Measurements from ENCODE around the gene MMP24.
"Not testable (repeated sequence)": the region's sequence is repeated elsewhere in the genome, so short reads cannot be mapped to it uniquely, and the experiment has no call there.

MMP24 gene

DNA sequence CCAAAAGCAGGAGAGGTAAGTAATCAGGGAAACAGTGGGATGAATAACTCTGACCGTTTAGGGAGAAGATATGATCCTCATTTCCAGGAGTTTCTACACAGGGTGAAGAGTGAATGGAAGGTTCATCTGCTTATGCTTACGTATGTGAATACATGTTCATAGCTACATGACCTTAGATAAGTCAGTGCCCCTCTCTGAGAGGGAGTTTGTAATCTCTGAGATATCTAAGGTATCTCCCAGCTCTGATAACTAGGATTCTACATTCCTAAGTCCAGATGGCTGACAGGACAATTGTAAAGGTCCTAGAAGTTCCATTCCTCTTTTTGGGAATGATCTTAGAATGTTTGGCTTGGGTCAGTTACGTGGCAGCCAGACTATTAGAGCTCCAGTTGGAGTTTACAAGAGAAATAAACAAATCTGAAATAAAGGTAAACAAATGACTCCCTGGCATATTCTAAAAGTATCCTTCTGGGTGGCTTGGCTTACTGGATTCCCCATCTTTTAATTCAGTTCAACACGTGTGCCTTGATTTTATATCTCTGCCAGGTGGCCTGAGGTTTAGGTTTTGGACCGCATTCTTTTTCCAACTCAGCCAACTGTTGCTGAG is 38.8 kb upstream of the MMP24 start:
- Histone ChIP-seq H3K36me3 (ENCODE audit: control insufficient read depth, insufficient read depth, low read length) (no peaks in the 10 kb centered on the region), H3K4me3 (replicated peaks; ENCODE audit: low read depth, low read length) (no peak overlapping the region), H3K27me3 (replicated peaks; ENCODE audit: control insufficient read depth, insufficient read depth, low read length) (no peaks in the 10 kb centered on the region)
- DNase-seq (ENCODE audit: extremely low read depth, insufficient read length), result no peak
- TF ChIP-seq, protein P1, sequence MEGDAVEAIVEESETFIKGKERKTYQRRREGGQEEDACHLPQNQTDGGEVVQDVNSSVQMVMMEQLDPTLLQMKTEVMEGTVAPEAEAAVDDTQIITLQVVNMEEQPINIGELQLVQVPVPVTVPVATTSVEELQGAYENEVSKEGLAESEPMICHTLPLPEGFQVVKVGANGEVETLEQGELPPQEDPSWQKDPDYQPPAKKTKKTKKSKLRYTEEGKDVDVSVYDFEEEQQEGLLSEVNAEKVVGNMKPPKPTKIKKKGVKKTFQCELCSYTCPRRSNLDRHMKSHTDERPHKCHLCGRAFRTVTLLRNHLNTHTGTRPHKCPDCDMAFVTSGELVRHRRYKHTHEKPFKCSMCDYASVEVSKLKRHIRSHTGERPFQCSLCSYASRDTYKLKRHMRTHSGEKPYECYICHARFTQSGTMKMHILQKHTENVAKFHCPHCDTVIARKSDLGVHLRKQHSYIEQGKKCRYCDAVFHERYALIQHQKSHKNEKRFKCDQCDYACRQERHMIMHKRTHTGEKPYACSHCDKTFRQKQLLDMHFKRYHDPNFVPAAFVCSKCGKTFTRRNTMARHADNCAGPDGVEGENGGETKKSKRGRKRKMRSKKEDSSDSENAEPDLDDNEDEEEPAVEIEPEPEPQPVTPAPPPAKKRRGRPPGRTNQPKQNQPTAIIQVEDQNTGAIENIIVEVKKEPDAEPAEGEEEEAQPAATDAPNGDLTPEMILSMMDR (IDR thresholded peaks at IDR 0.05; ENCODE audit: insufficient read depth, low read length, poor library complexity, severe bottlenecking), result no peak

DNA sequence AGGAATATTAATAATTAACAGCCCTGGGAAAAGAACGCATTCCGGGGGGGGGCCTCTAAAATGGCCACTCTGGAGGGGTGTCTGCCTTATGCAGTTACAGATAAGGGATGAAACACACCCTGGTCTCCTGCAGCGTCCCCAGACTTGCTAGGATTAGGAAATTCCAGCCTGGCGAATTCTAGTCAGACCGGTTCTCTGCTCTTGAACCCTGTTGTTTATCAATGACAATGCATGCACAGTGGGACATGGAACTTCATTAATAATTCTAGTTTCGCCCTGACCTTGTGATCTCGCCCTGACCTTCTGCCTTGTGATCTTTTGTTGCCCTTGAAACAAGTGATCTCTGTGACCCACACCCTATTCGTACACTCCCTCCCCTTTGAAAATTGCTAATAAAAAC is 37.3 kb upstream of the MMP24 start:
- H3K36me3 ChIP-seq (ENCODE audit: control insufficient read depth, insufficient read depth, low read length); DNase-seq (ENCODE audit: extremely low read depth, insufficient read length); H3K4me3 ChIP-seq (replicated peaks; ENCODE audit: low read depth, low read length); H3K27me3 ChIP-seq (replicated peaks; ENCODE audit: control insufficient read depth, insufficient read depth, low read length): not testable (repeated sequence)

DNA sequence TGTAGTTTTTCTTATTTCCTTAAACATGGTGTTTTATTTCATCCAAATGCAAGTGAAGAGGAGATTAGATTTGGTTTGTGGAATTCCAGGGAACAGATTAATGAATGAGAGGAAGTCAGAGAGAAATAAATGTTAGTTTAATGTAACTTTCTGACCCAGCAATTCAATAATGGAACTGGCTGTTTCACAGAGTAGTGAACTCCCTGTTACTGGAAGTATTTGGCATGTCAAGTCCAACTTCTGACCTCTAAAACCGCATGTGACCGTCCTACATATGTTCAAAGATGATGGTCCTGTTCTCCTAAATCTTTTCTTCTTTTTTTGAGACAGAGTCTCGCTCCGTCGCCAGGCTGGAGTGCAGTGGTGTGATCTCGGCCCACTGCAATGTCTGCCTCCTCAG is 35.9 kb upstream of the MMP24 start:
- no peak for DNase-seq (ENCODE audit: extremely low read depth, insufficient read length)
- H3K27me3 ChIP-seq (replicated peaks; ENCODE audit: control insufficient read depth, insufficient read depth, low read length), result no peaks in the 10 kb centered on the region
- H3K36me3 ChIP-seq (ENCODE audit: control insufficient read depth, insufficient read depth, low read length), result no peaks in the 10 kb centered on the region
- TF ChIP-seq, protein P1 (IDR thresholded peaks at IDR 0.05; ENCODE audit: insufficient read depth, low read length, poor library complexity, severe bottlenecking), result no peak
- no peak overlapping the region for H3K4me3 ChIP-seq (replicated peaks; ENCODE audit: low read depth, low read length)

DNA sequence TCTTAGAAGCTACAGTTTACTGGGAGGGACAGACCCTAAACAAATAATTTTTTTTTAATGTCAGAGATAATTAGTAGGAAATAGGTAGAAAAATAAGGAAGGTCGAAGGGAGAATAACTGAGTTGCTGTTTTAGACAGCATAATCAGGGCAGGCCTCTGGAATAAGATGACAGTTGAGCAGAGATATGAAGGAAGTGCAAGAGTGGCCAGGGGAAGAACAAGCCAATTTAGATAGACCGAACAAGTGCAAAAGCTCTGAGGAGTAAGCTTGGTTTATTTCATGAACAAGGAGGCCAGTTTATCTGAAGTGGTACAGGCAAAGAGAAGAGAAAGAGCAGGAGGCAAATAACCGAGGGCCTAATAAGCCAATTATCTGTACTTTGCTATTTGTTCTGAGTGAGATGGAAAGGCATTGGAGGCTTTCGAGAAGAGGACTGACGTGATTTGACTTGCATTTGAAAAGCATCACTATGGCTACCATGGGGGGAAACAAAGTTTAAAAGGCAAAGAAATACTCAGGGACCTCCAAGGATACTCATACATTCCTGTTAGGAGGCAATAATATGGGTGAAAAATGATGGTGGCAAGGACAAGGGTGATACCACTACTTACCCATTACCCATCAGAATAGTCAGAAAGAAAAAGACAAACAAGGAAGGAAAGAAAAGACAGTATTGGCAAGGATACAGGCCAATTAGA is 34.9 kb upstream of the MMP24 start:
- H3K4me3 ChIP-seq (replicated peaks; ENCODE audit: low read depth, low read length), result no peak overlapping the region
- H3K27me3 ChIP-seq (replicated peaks; ENCODE audit: control insufficient read depth, insufficient read depth, low read length), result no peaks in the 10 kb centered on the region
- H3K36me3 ChIP-seq (ENCODE audit: control insufficient read depth, insufficient read depth, low read length), result no peaks in the 10 kb centered on the region
- TF ChIP-seq, protein P1 (IDR thresholded peaks at IDR 0.05; ENCODE audit: insufficient read depth, low read length, poor library complexity, severe bottlenecking), result no peak
- no peak for DNase-seq (ENCODE audit: extremely low read depth, insufficient read length)

DNA sequence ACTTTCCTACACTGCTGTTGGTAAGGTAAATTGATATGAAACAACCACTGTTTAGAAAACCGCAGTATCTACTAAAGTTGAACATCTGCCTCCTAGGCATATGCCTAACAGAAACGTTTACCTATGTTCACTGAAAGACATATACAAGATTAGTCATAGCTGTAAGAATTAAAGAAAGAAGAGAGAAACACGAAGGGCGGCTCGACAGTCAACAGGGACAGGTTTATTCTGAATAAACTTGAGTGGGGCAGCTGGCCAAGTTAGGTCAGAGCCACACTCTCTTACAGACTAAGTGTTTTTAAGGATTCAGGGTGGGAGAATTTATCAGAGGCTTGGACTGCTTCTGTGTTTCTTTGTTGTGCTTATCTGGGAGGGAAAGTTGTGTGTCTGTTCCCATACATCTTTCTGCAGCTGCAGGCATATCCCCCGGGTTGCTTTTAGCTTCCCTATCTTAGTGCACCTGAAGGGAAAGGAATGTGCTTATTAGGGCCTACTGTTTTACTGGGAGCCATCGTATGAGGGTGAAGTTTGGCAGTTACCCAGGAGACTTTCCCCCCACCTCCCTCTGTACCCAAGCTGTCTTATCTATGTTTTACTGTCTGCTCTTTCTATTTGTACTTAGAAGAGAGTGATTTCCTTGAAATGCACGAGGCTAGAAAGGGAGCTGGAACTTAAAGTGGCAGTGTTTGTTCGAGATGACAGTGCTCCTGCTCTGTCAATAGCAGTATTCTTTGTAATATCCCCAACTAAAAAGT is 34.2 kb upstream of the MMP24 start:
- no peak overlapping the region for H3K4me3 ChIP-seq (replicated peaks; ENCODE audit: low read depth, low read length)
- no peak for DNase-seq (ENCODE audit: extremely low read depth, insufficient read length)
- TF ChIP-seq, protein P1 (IDR thresholded peaks at IDR 0.05; ENCODE audit: insufficient read depth, low read length, poor library complexity, severe bottlenecking), result no peak
- H3K36me3 ChIP-seq (ENCODE audit: control insufficient read depth, insufficient read depth, low read length), result no peaks in the 10 kb centered on the region
- H3K27me3 ChIP-seq (replicated peaks; ENCODE audit: control insufficient read depth, insufficient read depth, low read length), result no peaks in the 10 kb centered on the region

DNA sequence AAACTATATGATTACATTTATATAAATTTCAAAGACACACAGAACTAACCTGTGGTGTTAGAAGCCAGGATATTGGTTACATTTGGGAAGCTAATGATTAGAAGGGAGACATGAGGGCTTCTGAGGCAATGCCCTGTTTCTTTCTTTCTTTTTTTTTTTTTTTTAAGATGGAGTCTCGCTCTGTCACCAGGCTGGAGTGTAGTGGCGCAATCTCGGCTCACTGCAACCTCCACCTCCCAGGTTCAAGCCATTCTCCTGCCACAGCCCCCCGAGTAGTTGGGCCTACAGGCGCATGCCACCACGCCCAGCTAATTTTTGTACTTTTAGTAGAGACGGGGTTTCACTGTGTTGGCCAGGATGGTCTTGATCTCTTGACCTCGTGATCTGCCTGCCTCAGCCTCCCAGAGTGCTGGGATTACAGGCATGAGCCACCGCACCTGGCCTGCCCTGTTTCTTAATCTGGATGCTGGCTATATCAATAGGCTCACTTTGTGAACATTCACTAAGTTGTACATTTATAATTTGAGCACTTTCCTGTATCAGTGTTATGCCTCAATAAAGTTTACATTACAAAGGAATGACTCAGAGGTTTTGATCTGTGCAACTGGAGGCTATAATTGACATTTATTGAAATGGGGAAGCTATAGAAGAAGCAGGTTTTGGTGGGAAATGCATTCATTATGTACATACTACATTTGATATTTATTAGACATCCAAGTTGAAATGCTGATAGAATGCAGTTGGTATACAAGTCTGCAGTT is 33.3 kb upstream of the MMP24 start:
- not testable (repeated sequence) for DNase-seq (ENCODE audit: extremely low read depth, insufficient read length); H3K27me3 ChIP-seq (replicated peaks; ENCODE audit: control insufficient read depth, insufficient read depth, low read length); H3K4me3 ChIP-seq (replicated peaks; ENCODE audit: low read depth, low read length); H3K36me3 ChIP-seq (ENCODE audit: control insufficient read depth, insufficient read depth, low read length)
